Stimulated activated CD4-positive, alpha-beta T cell treated with anti-CD3 and anti-CD28 coated beads, Interleukin-1b, Interleukin-23, amount 100 ng/mL, for 48 hours (primary cell): Measurements from ENCODE around the gene KCNMB2.

ENCODE experiments used
- DNase-seq: peaks from one replicate; pipeline ENCODE4 v3.0.0-alpha.2; 2020

KCNMB2 gene

DNA sequence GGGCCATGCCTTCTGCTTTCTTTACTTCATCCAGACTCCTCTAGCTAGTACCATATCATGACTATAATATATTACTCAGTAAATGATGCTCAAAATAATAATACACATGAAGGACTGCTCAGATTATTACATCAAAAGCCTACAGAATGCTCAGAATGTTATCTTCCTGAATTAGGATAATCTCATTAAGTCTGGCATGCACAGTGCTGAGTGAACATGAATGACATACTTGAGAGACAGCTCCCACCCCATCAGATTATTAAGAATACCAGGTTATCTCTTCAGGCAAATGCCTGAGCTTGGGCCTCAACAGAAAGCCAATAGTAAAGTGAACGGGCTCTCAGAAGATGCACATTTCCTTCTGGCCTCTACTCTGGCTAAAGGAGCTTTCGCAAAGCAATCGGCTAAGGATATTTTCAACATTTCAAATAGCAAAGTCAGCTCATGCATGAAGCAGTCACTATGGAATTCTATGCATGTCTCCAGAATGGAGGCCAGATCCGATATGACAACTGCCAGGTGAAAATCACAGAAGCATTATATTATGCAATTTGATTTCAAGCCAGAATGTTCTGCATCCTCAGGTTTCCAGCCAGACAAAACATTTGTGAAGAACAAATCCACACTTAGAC lies 122.6 kb downstream of the KCNMB2 start:
- no peak for DNase-seq

- no peak for DNase-seq
Observed at GRCh38 chr3:178663201-178663934, 127.1 kb downstream of the KCNMB2 start.

DNA sequence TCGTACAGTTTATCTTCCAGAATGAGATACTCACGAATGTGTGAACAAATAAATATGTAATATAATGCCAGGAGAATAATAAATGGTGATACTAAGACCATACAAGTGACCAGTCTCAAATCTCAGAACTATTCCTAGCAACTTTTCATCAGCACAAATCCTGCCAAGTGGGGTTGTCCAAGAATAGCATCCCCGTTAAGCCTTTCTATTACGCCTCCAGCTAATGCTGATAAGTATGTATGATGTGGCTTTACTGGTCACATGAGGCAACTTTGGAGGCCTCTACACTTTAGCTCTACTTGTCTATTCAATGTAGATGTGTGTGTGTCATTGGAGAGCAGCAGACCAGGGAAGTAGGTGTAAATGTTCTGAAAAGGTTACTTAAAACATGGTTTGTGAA lies 129.5 kb downstream of the KCNMB2 start:
- no peak for DNase-seq

GRCh38 chr3:178669022-178669601 lies 132.9 kb downstream of the KCNMB2 start:
- DNase-seq = no peak

DNA sequence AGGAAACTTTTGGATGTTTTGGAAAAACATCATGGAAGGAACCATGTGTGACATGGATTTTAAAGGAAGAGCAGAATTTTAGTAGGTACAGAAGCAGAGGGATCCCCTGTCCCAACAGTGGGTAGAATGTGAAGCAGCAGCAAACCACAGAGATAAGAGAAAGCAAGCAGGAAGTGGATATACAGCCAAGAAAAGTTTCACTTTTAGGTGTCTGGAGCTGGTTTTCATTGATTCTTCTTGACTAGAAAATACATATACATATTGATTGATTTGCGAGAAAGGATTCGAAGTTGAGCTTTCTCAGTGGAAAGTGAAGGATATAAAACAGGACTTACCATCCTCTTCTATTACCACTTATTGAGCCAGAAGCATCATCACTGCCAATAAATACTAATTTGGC lies 133.5 kb downstream of the KCNMB2 start:
- DNase-seq = no peak

- no peak for DNase-seq
Observed at GRCh38 chr3:178671377-178671776, 135.1 kb downstream of the KCNMB2 start.

- DNase-seq = no peak
Observed at GRCh38 chr3:178671791-178672190, 135.6 kb downstream of the KCNMB2 start.

- no peak for DNase-seq
Observed at GRCh38 chr3:178672275-178672674, 136.0 kb downstream of the KCNMB2 start.

- no peak for DNase-seq
Observed at GRCh38 chr3:178673529-178673928, 137.3 kb downstream of the KCNMB2 start.

DNA sequence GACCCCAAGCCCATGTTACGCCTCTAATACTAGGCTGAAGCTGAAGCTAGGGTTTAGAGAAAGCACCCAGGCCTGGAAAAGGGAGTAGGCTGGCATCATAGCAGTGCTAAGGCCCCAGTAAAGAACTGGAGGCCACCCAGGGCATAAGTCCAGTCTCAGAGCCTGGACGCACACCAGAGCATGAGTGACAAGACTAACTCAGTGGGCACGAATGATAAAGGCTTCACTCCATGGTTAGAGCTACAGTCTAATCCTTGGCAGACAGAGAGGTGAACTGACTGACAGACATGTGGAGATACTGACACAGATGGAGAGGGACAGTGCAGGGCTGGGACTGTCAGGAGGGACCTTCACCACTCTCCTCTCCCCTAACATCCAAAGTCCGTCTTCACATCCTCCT lies 139.8 kb downstream of the KCNMB2 start:
- DNase-seq = no peak

DNA sequence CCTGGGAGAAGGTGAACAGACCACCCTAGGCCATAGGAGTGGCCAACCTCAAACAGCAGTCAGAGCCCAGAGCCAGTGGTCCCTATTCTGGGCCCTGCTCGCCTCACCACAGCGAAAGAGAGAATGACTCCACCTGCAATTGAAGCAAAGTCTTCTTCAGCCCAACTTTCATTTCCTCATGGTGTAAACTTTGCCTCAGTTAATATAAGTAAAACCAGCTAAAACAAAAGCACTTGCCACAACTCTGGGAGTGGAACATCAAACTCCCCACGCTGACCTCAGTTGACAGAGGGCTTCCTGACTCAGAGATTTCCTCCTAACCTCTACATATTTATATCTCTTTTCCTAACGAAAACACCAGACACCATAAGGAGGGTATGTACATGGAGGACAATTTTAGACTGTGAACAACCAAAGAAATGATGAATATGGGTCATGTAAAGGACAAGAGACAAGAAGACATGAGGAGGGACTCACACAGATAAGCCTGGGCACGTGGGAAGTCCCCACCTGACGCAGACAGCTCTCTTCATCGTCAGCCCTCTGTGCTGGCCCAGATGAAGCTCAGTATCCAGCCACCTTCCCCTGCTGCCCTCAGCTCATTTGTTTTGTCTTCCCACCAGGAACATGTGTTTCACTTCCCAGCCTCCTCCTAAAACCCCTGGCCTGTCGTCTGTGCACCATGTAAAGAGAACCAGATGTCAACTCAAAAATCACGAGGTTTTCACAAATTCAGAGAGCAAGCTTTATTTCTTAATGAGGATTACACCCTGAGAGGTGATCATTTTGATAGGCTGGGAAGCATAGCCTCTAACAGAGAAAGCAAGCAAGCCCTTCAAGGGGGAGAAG lies 140.9 kb downstream of the KCNMB2 start:
- DNase-seq = no peak

- no peak for DNase-seq
Observed at GRCh38 chr3:178677961-178678360, 141.7 kb downstream of the KCNMB2 start.

DNA sequence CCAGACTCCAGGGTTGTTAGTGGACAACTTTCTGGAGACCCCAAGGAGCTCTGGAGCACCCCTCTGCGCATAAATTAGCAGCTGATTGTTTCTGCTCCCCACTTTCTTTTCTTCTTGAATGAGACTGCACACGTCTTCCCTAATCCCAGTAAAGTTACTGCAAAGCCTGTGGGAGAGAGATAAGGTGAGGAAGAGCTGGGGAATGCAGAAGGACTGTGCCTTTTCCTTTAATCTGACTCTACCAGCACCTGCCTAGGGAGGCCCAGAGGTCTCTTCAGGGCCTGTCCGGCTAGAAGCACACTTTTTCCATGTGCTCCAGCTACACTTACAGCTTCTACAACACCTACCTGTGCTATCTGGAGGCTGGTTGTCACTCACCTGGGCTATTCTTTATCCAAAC lies 143.8 kb downstream of the KCNMB2 start:
- no peak for DNase-seq

DNA sequence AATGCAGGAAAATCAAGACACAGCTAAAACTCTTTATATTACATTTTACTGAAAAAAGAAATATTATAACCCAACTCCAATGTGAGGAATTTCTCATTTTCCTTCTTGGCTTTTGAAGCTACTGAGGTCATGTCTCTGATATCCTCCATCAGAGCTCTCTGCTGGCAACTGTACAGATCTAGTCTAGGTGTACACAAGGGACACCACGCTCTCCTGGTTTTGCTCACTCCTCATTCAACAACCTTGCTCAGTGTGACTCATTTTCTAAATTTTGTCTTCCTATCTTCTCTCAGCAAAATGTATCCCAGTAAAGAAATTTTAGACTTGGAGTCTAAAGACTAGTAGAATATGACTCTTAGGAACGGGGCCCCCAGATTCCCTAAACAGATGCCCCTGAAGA lies 144.3 kb downstream of the KCNMB2 start:
- no peak for DNase-seq

- DNase-seq = no peak
Observed at GRCh38 chr3:178684881-178685590, 148.8 kb downstream of the KCNMB2 start.

DNA sequence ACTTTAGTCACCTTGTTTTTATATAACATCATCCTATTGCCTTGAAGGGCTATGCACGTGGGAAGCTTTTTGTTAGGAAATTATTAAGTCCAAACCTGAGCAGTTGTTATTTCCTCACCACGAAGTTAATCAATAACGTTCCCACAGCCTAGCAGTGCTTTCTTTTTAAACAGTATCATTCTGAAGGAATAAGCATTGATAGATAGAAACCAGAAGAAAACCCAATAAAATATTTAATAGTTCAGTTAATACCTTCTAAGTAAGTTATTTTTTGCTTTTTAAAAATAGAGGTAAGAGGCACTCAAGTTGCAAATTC lies 149.3 kb downstream of the KCNMB2 start:
- DNase-seq = no peak

DNA sequence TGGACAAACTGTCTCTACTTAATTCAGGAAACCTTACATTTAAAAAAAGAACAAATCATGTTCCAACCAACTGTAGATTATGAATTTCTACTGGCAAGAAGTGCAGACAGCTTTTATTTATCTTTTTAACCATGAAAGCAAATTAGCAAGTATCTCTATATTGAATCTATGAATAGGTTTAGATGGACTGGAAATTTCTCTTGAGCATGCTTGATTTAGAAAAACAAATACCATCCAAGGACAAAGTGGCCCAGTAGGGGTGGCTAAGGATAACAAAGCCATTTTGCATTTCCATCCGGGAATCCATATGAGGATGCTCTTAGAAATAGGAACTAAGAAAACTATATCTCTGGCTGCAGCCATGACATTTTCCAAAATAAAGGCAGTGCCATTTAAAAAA lies 150.6 kb downstream of the KCNMB2 start:
- DNase-seq = no peak

DNA sequence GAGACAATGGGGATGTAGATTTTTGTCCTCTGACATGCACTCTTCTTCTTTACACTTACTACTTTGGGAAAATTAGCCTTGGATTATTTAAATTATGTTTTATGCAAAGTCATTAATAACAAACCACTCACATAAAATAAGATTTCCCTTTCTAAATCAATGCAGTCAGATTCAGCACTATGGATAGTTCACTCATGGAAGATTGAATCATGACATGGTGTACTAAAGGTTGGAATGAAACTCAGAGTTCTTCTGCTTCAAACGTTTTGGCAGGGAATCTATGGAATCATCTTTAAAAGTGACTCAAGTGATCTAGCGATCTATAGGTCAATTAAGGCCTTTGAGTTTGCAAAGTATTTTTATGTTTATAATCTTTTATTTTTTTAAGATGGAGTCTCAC lies 154.3 kb downstream of the KCNMB2 start:
- DNase-seq = no peak

DNA sequence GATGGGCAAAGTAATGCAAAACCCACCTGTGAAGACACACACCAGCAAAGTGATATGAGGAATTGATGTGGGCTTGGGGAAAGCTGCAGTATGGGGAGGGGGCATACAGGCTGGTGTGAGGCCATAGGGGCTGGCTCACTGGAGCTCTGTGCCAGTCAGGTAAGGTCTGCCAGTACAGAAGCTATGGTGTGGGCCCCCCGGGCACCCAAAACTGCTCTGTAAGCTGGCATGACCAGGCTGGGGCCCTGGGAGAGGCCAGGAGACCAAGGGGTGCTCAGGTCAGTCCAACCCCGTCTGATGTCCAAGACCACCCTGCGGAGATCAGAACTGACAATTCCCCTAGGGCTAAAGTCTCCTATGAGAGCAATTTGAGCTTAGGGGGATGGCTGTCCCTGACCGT lies 163.1 kb downstream of the KCNMB2 start:
- no peak for DNase-seq

DNA sequence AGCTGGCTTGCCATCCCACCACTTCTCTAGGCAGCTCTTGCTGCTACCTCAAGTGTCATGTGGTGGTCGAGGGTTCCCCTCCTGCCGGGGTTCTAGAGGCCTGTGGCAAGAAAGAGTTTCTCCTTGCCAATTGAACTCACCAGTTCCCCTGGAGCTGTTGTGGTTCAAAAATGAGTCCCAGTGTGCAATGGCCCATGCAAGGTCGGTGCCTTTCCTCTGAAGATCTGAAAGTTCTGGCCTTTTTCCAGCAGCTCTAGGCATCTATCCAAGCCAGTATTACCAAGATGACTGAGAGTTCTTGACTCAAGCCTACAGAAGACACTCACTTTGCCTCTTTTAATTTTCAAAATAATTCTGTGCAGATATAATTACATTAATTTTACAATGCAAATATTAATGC lies 163.6 kb downstream of the KCNMB2 start:
- no peak for DNase-seq

DNA sequence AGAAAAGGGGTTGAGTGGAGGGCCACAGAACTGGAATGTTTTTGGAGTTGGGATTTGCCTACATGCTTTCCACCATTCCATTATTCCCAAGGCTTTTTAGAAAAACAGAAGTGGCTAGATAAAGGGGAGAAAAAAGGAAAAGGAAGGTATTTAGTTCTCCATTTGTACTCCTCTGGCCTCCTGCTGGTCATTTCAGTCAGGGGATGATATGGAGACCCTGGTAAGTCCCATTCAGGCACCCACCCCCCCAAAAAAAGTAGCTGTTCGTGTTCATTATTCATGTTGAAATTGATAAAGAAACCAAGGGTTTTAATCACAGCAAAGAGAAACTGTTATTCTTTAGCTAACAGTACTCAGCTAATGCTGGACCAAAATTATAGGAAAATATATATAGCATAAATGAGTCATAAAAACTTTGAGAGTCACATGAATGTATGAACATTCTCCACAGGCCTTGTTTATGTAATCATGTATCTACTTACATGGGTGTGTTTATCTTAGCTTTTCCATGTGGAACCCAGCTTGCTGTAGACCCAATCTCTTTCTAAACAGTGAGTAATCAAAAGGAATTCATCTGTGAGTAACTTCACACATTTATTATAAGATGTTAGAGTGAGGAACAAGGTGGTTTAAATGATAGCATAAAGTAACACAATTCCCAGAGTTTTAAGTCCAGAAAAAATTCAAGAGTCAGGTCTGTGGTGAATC lies 167.2 kb downstream of the KCNMB2 start:
- DNase-seq = no peak

- no peak for DNase-seq
Observed at GRCh38 chr3:178705925-178706324, 169.7 kb downstream of the KCNMB2 start.
